GM12878 (cell line): Measurements from ENCODE around the gene LAMB1. TPM values are rescaled to one million over a fixed set of nuclear protein-coding genes. Genes with fewer than 3 reads are reported as not detected.

Experiments used
- ATAC-seq: fragments of 200-7000 bp; cut with Tn5 transposase; 3 replicates; pipeline ENCODE4 v1.9.1; 2020; ENCODE audit warnings: mild to moderate bottlenecking, moderate library complexity
- BruUV-seq: library from RNA; stranded (reverse); fragments of 400-500 nt; replicated peaks from 2 replicates; lab custom pipeline; 2021; lab: Mats Ljungman, UMichigan
- CTCF ChIA-PET: fragments of 300-600 bp; sonication (Branson Sonifier 250); formaldehyde crosslinking; extraction: SDS; loops from one replicate; lab custom pipeline; 2021; ENCODE audit warnings: inconsistent platforms; lab: Yijun Ruan, JAX
- POLR2A ChIA-PET: fragments of 350-600 bp; formaldehyde crosslinking; extraction: SDS; loops from one replicate; lab custom pipeline; 2021; ENCODE audit warnings: inconsistent platforms; lab: Charles Lee
- RAD21 ChIA-PET: fragments of 300-600 bp; sonication (Branson Sonifier 250); formaldehyde crosslinking; loops from one replicate; lab custom pipeline; 2023; ENCODE audit warnings: antibody characterized with exemption; ENCODE audit not compliant: unreplicated experiment; lab: Charles Lee
- SMC1A ChIA-PET: fragments of 300-600 bp; sonication (Branson Sonifier 250); formaldehyde crosslinking; loops from one replicate; lab custom pipeline; 2023; ENCODE audit not compliant: unreplicated experiment, uncharacterized antibody; lab: Charles Lee
- DNase-seq: peaks from one replicate; pipeline ENCODE4 v3.0.0-alpha.2; 2011; ENCODE audit warnings: low read depth, low spot score
- FAIRE-seq: peaks from 3 replicates; lab custom pipeline; 2011; peaks lifted over from hg19 to GRCh38; lab: Jason Lieb, UNC
- H2AFZ ChIP-seq: 2 replicates; pipeline ENCODE4 v1.6.0; 2011; ENCODE audit warnings: low read depth, low read length, control low read depth; ENCODE audit not compliant: control insufficient read depth
- H3K27ac ChIP-seq: 2 replicates; pipeline ENCODE4 v1.5.1; 2011; ENCODE audit warnings: control low read depth; ENCODE audit not compliant: control insufficient read depth, insufficient read depth
- H3K27me3 ChIP-seq, 2 experiments: replicated peaks in 1 of 2; 2 replicates each; pipeline versions ENCODE4 v1.6.0 to v1.6.1; 2011; ENCODE audit warnings: low read length in 1 of 2; ENCODE audit not compliant: control insufficient read depth in 2 of 2, insufficient read depth in 2 of 2
- H3K36me3 ChIP-seq, 2 experiments: 2 replicates each; pipeline ENCODE4 v1.5.1; 2011; ENCODE audit warnings: low read length in 1 of 2; ENCODE audit not compliant: control insufficient read depth in 2 of 2, insufficient read depth in 2 of 2
- H3K4me1 ChIP-seq: 2 replicates; pipeline ENCODE4 v1.6.1; 2011; ENCODE audit warnings: mild to moderate bottlenecking, low read length, moderate library complexity, mixed read lengths; ENCODE audit not compliant: control insufficient read depth, insufficient read depth
- H3K4me2 ChIP-seq: 2 replicates; pipeline ENCODE4 v1.6.0; 2011; ENCODE audit warnings: control low read depth; ENCODE audit not compliant: control insufficient read depth, insufficient read depth
- H3K4me3 ChIP-seq: fragments of 200-600 bp; sonication (generic); 2 replicates; pipeline ENCODE4 v1.5.1; 2016
- H3K79me2 ChIP-seq: 2 replicates; pipeline ENCODE4 v1.6.0; 2011; ENCODE audit warnings: low read length; ENCODE audit not compliant: control insufficient read depth, insufficient read depth
- H3K9ac ChIP-seq: 2 replicates; pipeline ENCODE4 v1.8.0; 2011; ENCODE audit warnings: low read length, control low read depth, mixed read lengths; ENCODE audit not compliant: control insufficient read depth, insufficient read depth
- H3K9me3 ChIP-seq: replicated peaks from 3 replicates; pipeline ENCODE4 v1.5.1; 2011; ENCODE audit warnings: mild to moderate bottlenecking, low read length; ENCODE audit not compliant: control insufficient read depth, insufficient read depth
- H4K20me1 ChIP-seq: 2 replicates; pipeline ENCODE4 v1.6.0; 2011; ENCODE audit not compliant: control insufficient read depth, insufficient read depth
- CHD1 ChIP-seq: IDR thresholded peaks from 2 replicates; pipeline ENCODE4 v1.6.1; 2012; ENCODE audit warnings: low read depth, low read length, improper control_type of control experiment
- CHD2 ChIP-seq: IDR thresholded peaks from 2 replicates; pipeline ENCODE4 v1.6.1; 2011; ENCODE audit warnings: low read depth, low read length, improper control_type of control experiment, borderline replicate concordance
- EGR1 ChIP-seq, 2 experiments: IDR thresholded peaks; 1 replicate in 1 of 2; 2 replicates in 1 of 2; pipeline ENCODE4 v1.6.1; 2011 to 2012; ENCODE audit warnings: low read depth in 2 of 2, low read length in 2 of 2, borderline replicate concordance in 1 of 2, mild to moderate bottlenecking in 1 of 2, moderate library complexity in 1 of 2
- IRF4 ChIP-seq: IDR thresholded peaks from 2 replicates; pipeline ENCODE4 v1.6.1; 2011; ENCODE audit warnings: low read depth, low read length
- KLF5 ChIP-seq: fragments of 450-650 bp; IDR thresholded peaks from 2 replicates; pipeline ENCODE4 v1.6.1; 2014; ENCODE audit warnings: mild to moderate bottlenecking; ENCODE audit not compliant: partially characterized antibody
- MTA2 ChIP-seq: fragments of 450-650 bp; IDR thresholded peaks from 2 replicates; pipeline ENCODE4 v1.6.1; 2016; ENCODE audit warnings: low read depth, mild to moderate bottlenecking, moderate library complexity
- SUPT20H ChIP-seq: IDR thresholded peaks from 2 replicates; pipeline ENCODE4 v1.6.1; 2011; ENCODE audit warnings: low read depth, mild to moderate bottlenecking, low read length, moderate library complexity, borderline replicate concordance; ENCODE audit not compliant: control insufficient read depth
- ZBED1 ChIP-seq: IDR thresholded peaks from 2 replicates; pipeline ENCODE4 v1.6.1; 2016; ENCODE audit warnings: borderline replicate concordance
- ZZZ3 ChIP-seq: IDR thresholded peaks from 2 replicates; pipeline ENCODE4 v1.6.1; 2011; ENCODE audit warnings: low read depth; ENCODE audit not compliant: control insufficient read depth, insufficient read length
- WGBS: methylation state at CpG from one replicate; pipeline ENCODE4 v1.1.6; 2016; ENCODE audit warnings: low lambda C conversion rate; ENCODE audit not compliant: insufficient replicate concordance, insufficient coverage; ENCODE audit errors: missing lambda C conversion rate; 5-methylcytosine and 5-hydroxymethylcytosine counted together
- in situ Hi-C: fragments of 300-500 bp; cut with MboI; formaldehyde crosslinking; loops from 9 replicates; pipeline ENCODE4 v1.14.3; 2018; ENCODE audit warnings: mixed read lengths
- intact Hi-C: fragments of 100-400 bp; cut with micrococcal nuclease; formaldehyde crosslinking; loops from one replicate; pipeline ENCODE4 v1.14.2; 2022; ENCODE audit not compliant: unreplicated experiment
- polyA plus RNA-seq, 11 experiments: library from polyadenylated mRNA; depleted of rRNA in 4 of 11; unstranded in 6 of 11; stranded (reverse) in 5 of 11; fragments of >200 nt; fragmentation: Nextera tagmentation in 4 of 11; fragmentation: Illumina TruSeq in 1 of 11; extraction: Ambion mirVana in 4 of 11; extraction: Trizol in 1 of 11; gene quantifications; 1 replicate in 1 of 11; 2 replicates in 10 of 11; pipeline versions ENCODE4 v1.2.1 to v1.2.3, GENCODE V29; 2011 to 2016; ENCODE audit warnings: inconsistent platforms in 2 of 11, missing spikeins in 2 of 11, low read depth in 1 of 11
- total RNA-seq, 4 experiments: library from RNA; depleted of rRNA in 3 of 4; stranded (reverse); fragments of >200 nt in 3 of 4; fragmentation: Illumina TruSeq in 1 of 4; extraction: Trizol in 1 of 4; gene quantifications; 2 replicates each; pipeline versions ENCODE4 v1.2.1 to v1.2.3, GENCODE V29; 2013 to 2021
- TF ChIP-seq, protein P1 (sequence below): IDR thresholded peaks from 2 replicates; pipeline ENCODE4 v1.6.1; 2012; ENCODE audit warnings: low read depth, low read length, improper control_type of control experiment
- TF ChIP-seq, protein P2 (sequence below): IDR thresholded peaks from 2 replicates; pipeline ENCODE4 v1.6.1; 2012; ENCODE audit warnings: improper control_type of control experiment, low read depth, low read length; ENCODE audit not compliant: insufficient replicate concordance

The LAMB1 gene
- total and polyA plus RNA-seq, 10 of the 15 experiments (the other 5 are each of a cell fraction or from before 2014, with no cell fraction given), result 0.05 to 2.2 (median 1.2) TPM; not detected in 4

DNA sequence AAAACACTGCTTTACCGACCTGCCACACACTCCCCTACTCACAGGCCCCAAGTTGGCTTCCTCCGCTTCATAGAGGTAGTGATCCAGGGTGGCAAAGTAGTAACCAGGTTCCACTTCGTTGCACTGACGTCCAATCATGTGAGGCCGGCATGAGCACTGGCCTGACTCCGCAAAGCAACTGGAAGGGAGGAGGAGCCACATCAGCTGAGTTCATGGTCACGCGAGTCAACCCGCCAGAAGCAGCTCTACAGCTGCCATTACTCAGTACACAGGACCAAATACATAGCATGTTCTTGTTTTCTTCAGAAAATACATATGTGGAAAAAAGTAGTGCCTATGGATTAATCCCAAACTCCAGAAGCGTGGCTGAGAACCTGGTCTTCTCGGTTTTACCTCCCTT, 38.5 kb downstream of the LAMB1 start:
- TF ChIP-seq KLF5, result no peak
- no peak for TF ChIP-seq CHD2
- TF ChIP-seq, protein P1, sequence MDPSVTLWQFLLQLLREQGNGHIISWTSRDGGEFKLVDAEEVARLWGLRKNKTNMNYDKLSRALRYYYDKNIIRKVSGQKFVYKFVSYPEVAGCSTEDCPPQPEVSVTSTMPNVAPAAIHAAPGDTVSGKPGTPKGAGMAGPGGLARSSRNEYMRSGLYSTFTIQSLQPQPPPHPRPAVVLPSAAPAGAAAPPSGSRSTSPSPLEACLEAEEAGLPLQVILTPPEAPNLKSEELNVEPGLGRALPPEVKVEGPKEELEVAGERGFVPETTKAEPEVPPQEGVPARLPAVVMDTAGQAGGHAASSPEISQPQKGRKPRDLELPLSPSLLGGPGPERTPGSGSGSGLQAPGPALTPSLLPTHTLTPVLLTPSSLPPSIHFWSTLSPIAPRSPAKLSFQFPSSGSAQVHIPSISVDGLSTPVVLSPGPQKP, result no peak
- TF ChIP-seq EGR1 (IDR thresholded peaks at IDR 0.05; ENCODE audit: borderline replicate concordance in 1 of 2, low read depth in 2 of 2, low read length in 2 of 2), result no peak
- no peak for TF ChIP-seq ZBED1
- TF ChIP-seq IRF4, result no peak
- TF ChIP-seq, protein P2, sequence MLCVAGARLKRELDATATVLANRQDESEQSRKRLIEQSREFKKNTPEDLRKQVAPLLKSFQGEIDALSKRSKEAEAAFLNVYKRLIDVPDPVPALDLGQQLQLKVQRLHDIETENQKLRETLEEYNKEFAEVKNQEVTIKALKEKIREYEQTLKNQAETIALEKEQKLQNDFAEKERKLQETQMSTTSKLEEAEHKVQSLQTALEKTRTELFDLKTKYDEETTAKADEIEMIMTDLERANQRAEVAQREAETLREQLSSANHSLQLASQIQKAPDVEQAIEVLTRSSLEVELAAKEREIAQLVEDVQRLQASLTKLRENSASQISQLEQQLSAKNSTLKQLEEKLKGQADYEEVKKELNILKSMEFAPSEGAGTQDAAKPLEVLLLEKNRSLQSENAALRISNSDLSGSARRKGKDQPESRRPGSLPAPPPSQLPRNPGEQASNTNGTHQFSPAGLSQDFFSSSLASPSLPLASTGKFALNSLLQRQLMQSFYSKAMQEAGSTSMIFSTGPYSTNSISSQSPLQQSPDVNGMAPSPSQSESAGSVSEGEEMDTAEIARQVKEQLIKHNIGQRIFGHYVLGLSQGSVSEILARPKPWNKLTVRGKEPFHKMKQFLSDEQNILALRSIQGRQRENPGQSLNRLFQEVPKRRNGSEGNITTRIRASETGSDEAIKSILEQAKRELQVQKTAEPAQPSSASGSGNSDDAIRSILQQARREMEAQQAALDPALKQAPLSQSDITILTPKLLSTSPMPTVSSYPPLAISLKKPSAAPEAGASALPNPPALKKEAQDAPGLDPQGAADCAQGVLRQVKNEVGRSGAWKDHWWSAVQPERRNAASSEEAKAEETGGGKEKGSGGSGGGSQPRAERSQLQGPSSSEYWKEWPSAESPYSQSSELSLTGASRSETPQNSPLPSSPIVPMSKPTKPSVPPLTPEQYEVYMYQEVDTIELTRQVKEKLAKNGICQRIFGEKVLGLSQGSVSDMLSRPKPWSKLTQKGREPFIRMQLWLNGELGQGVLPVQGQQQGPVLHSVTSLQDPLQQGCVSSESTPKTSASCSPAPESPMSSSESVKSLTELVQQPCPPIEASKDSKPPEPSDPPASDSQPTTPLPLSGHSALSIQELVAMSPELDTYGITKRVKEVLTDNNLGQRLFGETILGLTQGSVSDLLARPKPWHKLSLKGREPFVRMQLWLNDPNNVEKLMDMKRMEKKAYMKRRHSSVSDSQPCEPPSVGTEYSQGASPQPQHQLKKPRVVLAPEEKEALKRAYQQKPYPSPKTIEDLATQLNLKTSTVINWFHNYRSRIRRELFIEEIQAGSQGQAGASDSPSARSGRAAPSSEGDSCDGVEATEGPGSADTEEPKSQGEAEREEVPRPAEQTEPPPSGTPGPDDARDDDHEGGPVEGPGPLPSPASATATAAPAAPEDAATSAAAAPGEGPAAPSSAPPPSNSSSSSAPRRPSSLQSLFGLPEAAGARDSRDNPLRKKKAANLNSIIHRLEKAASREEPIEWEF, result no peak
- no peak for TF ChIP-seq MTA2
- TF ChIP-seq CHD1, result no peak
- TF ChIP-seq SUPT20H, result no peak
- no peak for TF ChIP-seq ZZZ3
- Histone ChIP-seq H4K20me1 (no peaks in the 10 kb centered on the region), H3K4me3 (no peak overlapping the region), H3K27ac (no peak overlapping the region), H3K9me3 (no peaks in the 10 kb centered on the region), H2AFZ (no peak overlapping the region), H3K79me2 (no peaks in the 10 kb centered on the region), H3K27me3 (no peaks in the 10 kb centered on the region; a peak in 1 of 4 replicates), H3K4me2 (no peak overlapping the region), H3K9ac (no peak overlapping the region), H3K4me1 (no peaks in the 10 kb centered on the region), H3K36me3 (no peaks in the 10 kb centered on the region)
- intact Hi-C loops (no loop called here), in situ Hi-C loops (no loop called here)
- ChIA-PET POLR2A (no interaction called here), CTCF (interaction anchor here (1.2 kb wide), 1 partner anchor 10 kb away, joined by 6 read pairs; no protein-coding TSS in a partner anchor), SMC1A (interaction anchor here (0.9 kb wide), 1 partner anchor 46 kb away, joined by 3 read pairs; no protein-coding TSS in a partner anchor), RAD21 (no interaction called here)
- DNase-seq (no peak), FAIRE-seq (no peak), ATAC-seq (no peak)
- WGBS, result 62% methylated on average over 11 of the region's 11 CpGs
- BruUV-seq, result no TSS peak
